Transverse colon (tissue), 4 donors: ENCODE data around the gene FGD5. TPM values are rescaled to one million over a fixed set of nuclear protein-coding genes. Genes with fewer than 3 reads are reported as not detected.

Experiments
- DNase-seq: peaks from one replicate; pipeline ENCODE4 v3.0.0-alpha.2; 2019
- H3K27ac ChIP-seq, 4 donors: fragments of 200-600 bp; sonication (generic); 2 replicates each; pipeline ENCODE4 v1.5.1; 2016 to 2018; ENCODE audit warnings: inconsistent platforms in 4 of 4
- H3K27me3 ChIP-seq: fragments of 200-600 bp; sonication (generic); 2 replicates; pipeline ENCODE4 v1.5.1; 2017; ENCODE audit warnings: inconsistent platforms
- H3K36me3 ChIP-seq, 4 donors: fragments of 200-600 bp; sonication (generic); 2 replicates each; pipeline ENCODE4 v1.5.1; 2017 to 2019; ENCODE audit warnings: inconsistent platforms in 4 of 4
- H3K4me1 ChIP-seq, 4 donors: fragments of 200-600 bp; sonication (generic); 2 replicates each; pipeline ENCODE4 v1.5.1; 2017 to 2020; ENCODE audit warnings: inconsistent platforms in 4 of 4
- H3K4me3 ChIP-seq, 4 donors: fragments of 200-600 bp; sonication (generic); 1 replicate in 1 of 4; 2 replicates in 3 of 4; pipeline versions ENCODE4 v1.5.1 to v1.6.1; 2017 to 2019; ENCODE audit warnings: inconsistent platforms in 4 of 4
- H3K9me3 ChIP-seq, 2 donors: fragments of 200-600 bp; sonication (generic); 2 replicates each; pipeline ENCODE4 v1.5.1; 2017 to 2019; ENCODE audit warnings: inconsistent platforms in 2 of 2
- CTCF ChIP-seq, 5 experiments: fragments of 200-600 bp in 3 of 5; fragments of 450-650 bp in 2 of 5; sonication (generic) in 3 of 5; IDR thresholded peaks; 1 replicate in 2 of 5; 2 replicates in 3 of 5; pipeline ENCODE4 v1.5.1; 2016 to 2017; ENCODE audit warnings: antibody characterized with exemption in 5 of 5, inconsistent platforms in 3 of 5, mild to moderate bottlenecking in 2 of 5, moderate library complexity in 1 of 5
- EP300 ChIP-seq: sonication (generic); formaldehyde crosslinking; IDR thresholded peaks from one replicate; pipeline ENCODE4 v1.6.1; 2017; ENCODE audit warnings: antibody characterized with exemption, low read depth
- POLR2A ChIP-seq: fragments of 450-650 bp; IDR thresholded peaks from one replicate; pipeline ENCODE4 v1.6.1; 2016; ENCODE audit warnings: antibody characterized with exemption, mild to moderate bottlenecking, moderate library complexity
- POLR2AphosphoS5 ChIP-seq, 3 donors: sonication (generic); formaldehyde crosslinking; IDR thresholded peaks; one replicate each; pipeline ENCODE4 v1.6.1; 2016; ENCODE audit warnings: antibody characterized with exemption in 3 of 3
- WGBS, 2 donors: methylation state at CpG; one replicate each; pipeline ENCODE4 v1.1.5; 2018; ENCODE audit warnings: low coverage in 1 of 2; 5-methylcytosine and 5-hydroxymethylcytosine counted together
- in situ Hi-C, 4 donors: fragments of 200-750 bp; cut with MboI; loops; one replicate each; pipeline versions ENCODE4 v1.15.0 to v1.15.1; 2017; ENCODE audit warnings: low sequenced_read_pairs in 3 of 4, low pct_ligation_motif_present in 1 of 4, low pct_unique_long_range_greater_than_20kb in 1 of 4
- intact Hi-C: fragments of 100-400 bp; cut with DNase I; formaldehyde crosslinking; loops from one replicate; pipeline ENCODE4 v1.15.1; 2023; ENCODE audit warnings: low total_unique reads
- total RNA-seq, 4 donors: library from RNA; depleted of rRNA; stranded (reverse); fragments of >200 nt; gene quantifications; one replicate each; pipeline ENCODE4 v1.1.0, GENCODE V29; 2016

The FGD5 gene
- total RNA-seq, 4 donors from 2014 or later: 5.6 to 15.9 (median 10.2) TPM

GRCh38 chr3:14802381-14802731, 16.4 kb upstream of the FGD5 start:
- Histone ChIP-seq H3K4me3 (no peak overlapping the region), H3K27ac (peak overlapping the region in 1 of 4 donors; percentile 55), H3K27me3 (no peaks in the 10 kb centered on the region), H3K9me3 (no peaks in the 10 kb centered on the region), H3K4me1 (peaks cover 0 to 37% (median 9%) of the 10 kb centered on the region in 4 donors), H3K36me3 (no peaks in the 10 kb centered on the region)
- no peak for DNase-seq
- in situ Hi-C loops (no loop called here), intact Hi-C loops (no loop called here)
- whole genome bisulfite sequencing, 2 donors: 83% methylated on average over 7 of the region's 7 CpGs; no CpG with 5 or more reads in 1 of the 2 donors
- TF ChIP-seq POLR2AphosphoS5 (IDR thresholded peaks at IDR 0.05) (no peak), EP300 (no peak), POLR2A (no peak), CTCF (IDR thresholded peaks at IDR 0.05) (no peak)

GRCh38 chr3:14803101-14803980, 15.4 kb upstream of the FGD5 start:
- no peaks in the 10 kb centered on the region for H3K9me3 ChIP-seq
- DNase-seq: peak; percentile 72
- peak overlapping the region; percentile 33 to 66 (median 36) for H3K27ac ChIP-seq
- peak in 2 of 5 experiments; percentile 19 to 31 for TF ChIP-seq CTCF (IDR thresholded peaks at IDR 0.05)
- TF ChIP-seq POLR2AphosphoS5 (IDR thresholded peaks at IDR 0.05): no peak
- WGBS, 2 donors: 51 to 69% methylated on average over 5 to 13 of the region's 13 CpGs
- H3K27me3 ChIP-seq: peaks cover 6% of the 10 kb centered on the region
- intact Hi-C loops (no loop called here), in situ Hi-C loops (no loop called here)
- no peaks in the 10 kb centered on the region for H3K36me3 ChIP-seq
- H3K4me3 ChIP-seq: no peak overlapping the region
- H3K4me1 ChIP-seq: peaks cover 0 to 37% (median 9%) of the 10 kb centered on the region in 4 donors

GRCh38 chr3:14803981-14804834, 14.6 kb upstream of the FGD5 start:
- H3K27me3 ChIP-seq: peaks cover 15% of the 10 kb centered on the region
- TF ChIP-seq CTCF (IDR thresholded peaks at IDR 0.05): no peak
- no peak for TF ChIP-seq EP300
- no peak for TF ChIP-seq POLR2AphosphoS5 (IDR thresholded peaks at IDR 0.05)
- TF ChIP-seq POLR2A: no peak
- no peak for DNase-seq
- H3K4me1 ChIP-seq: peaks cover 0 to 35% (median 9%) of the 10 kb centered on the region in 4 donors
- H3K4me3 ChIP-seq: no peak overlapping the region
- in situ Hi-C loops (no loop called here), intact Hi-C loops (no loop called here)
- no peaks in the 10 kb centered on the region for H3K36me3 ChIP-seq
- no peaks in the 10 kb centered on the region for H3K9me3 ChIP-seq
- peak overlapping the region; percentile 33 to 66 (median 36) for H3K27ac ChIP-seq
- WGBS, 2 donors: 61 to 90% methylated on average over 2 to 11 of the region's 12 CpGs
